KMS-11 (cell line): ENCODE data around the gene CCSAP.

Experiments
- H2AFZ ChIP-seq: fragments of 200-600 bp; sonication (generic); 2 replicates; pipeline ENCODE4 v1.6.1; 2016; ENCODE audit warnings: antibody characterized with exemption, mixed run types, low read depth
- H3K27ac ChIP-seq: fragments of 200-600 bp; sonication (generic); 2 replicates; pipeline ENCODE4 v1.6.1; 2016; ENCODE audit warnings: mild to moderate bottlenecking, mixed run types
- H3K27me3 ChIP-seq: fragments of 200-600 bp; sonication (generic); 2 replicates; pipeline ENCODE4 v1.6.1; 2017; ENCODE audit warnings: mild to moderate bottlenecking, low read depth, mixed run types, moderate library complexity; ENCODE audit not compliant: insufficient read depth
- H3K36me3 ChIP-seq: fragments of 200-600 bp; sonication (generic); 2 replicates; pipeline ENCODE4 v1.6.1; 2017; ENCODE audit warnings: mild to moderate bottlenecking, mixed run types; ENCODE audit not compliant: insufficient read depth
- H3K4me1 ChIP-seq: fragments of 200-600 bp; sonication (generic); 2 replicates; pipeline ENCODE4 v1.6.1; 2016; ENCODE audit warnings: mild to moderate bottlenecking, low read depth, mixed run types; ENCODE audit not compliant: poor library complexity, severe bottlenecking
- H3K4me2 ChIP-seq: fragments of 200-600 bp; sonication (generic); 2 replicates; pipeline ENCODE4 v1.7.0; 2016; ENCODE audit warnings: mild to moderate bottlenecking, mixed run types
- H3K4me3 ChIP-seq: fragments of 200-600 bp; sonication (generic); IDR thresholded peaks from 2 replicates; pipeline ENCODE4 v1.6.1; 2017; ENCODE audit warnings: low read depth, low read length, mixed read lengths; ENCODE audit not compliant: insufficient read depth
- H3K79me2 ChIP-seq: fragments of 200-600 bp; sonication (generic); 2 replicates; pipeline ENCODE4 v1.6.1; 2016; ENCODE audit warnings: low read depth, mixed run types; ENCODE audit not compliant: insufficient read depth
- H3K9ac ChIP-seq: fragments of 200-600 bp; sonication (generic); 2 replicates; pipeline ENCODE4 v1.6.1; 2016; ENCODE audit warnings: mild to moderate bottlenecking, mixed run types
- H4K20me1 ChIP-seq: fragments of 200-600 bp; sonication (generic); 2 replicates; pipeline ENCODE4 v1.6.1; 2016; ENCODE audit warnings: mild to moderate bottlenecking, mixed run types; ENCODE audit not compliant: insufficient read depth
- CTCF ChIP-seq: fragments of 200-600 bp; sonication (generic); conservative IDR thresholded peaks from 2 replicates; pipeline ENCODE4 v1.6.1; 2017; ENCODE audit warnings: low read depth, mild to moderate bottlenecking, antibody characterized with exemption, low read length, moderate library complexity, mixed read lengths

The CCSAP gene

DNA sequence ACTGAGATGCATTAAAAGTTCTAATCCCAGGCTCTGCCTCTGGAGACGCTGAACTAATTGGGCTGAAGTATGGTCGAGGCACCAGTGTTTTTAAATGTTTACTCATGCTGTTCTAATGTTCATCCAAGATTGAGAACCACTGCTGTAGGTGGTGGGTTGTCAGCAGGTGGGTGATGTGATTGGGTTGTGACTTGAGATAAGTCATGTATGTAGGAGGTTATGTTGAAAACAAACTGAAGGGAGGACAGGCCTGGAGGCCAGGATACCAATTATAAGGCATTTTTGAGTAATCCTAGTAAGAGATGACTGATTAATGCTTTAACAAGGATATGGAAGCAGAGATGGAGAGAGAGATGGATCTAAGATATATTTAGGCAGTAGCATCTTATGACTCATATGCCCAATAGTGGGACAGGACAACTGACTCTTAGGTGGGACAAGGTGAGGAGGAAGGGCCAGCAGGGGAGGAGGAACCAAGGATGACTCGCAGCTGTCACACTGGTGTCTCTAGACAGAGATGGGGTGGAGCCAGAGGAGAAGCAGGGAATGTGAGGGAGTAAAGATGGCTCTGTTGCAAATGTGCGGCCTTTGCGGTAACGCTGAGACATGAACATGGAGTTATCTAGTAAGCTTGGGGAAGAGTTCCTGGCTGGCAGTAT is 42.6 kb downstream of the CCSAP start:
- Histone ChIP-seq H3K4me3 (no peak overlapping the region), H3K36me3 (no peaks in the 10 kb centered on the region; the same call in 1 of the 2 replicates), H3K79me2 (no peaks in the 10 kb centered on the region), H3K4me2 (no peak overlapping the region), H3K4me1 (no peaks in the 10 kb centered on the region), H3K9ac (no peak overlapping the region), H3K27me3 (no peaks in the 10 kb centered on the region), H3K27ac (no peak overlapping the region), H2AFZ (no peak overlapping the region), H4K20me1 (no peaks in the 10 kb centered on the region)
- TF ChIP-seq CTCF = no peak

DNA sequence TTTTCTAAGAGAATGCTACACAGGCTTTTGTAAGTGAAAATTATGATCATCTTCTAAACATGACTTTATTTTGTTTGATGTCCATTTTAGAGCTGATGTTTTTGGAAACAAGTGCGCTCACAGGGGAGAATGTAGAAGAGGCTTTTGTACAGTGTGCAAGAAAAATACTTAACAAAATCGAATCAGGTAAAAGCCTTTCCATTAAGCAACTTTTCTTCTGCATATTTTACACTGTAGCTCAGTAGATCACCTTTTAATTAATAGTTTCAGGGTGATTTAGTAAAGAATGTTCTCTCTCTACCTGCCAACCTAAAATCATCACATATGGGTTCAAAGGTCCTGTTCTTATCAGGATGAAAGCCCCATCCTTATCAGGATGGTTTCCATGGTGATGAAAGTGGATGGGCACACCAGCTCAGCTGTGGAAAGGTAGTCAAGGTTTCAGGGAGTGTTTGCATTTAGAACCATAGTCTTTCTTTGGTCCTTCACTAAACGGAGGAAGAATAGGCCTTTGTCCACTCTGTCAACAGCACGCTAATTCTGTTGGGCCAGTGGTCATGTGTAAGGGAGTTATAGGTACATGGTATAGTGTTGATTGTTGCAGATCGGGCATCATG is 43.9 kb downstream of the CCSAP start:
- no peak overlapping the region for H3K4me3 ChIP-seq
- H3K27me3 ChIP-seq = no peaks in the 10 kb centered on the region
- H3K4me1 ChIP-seq = no peaks in the 10 kb centered on the region
- H3K9ac ChIP-seq = no peak overlapping the region
- no peak overlapping the region for H2AFZ ChIP-seq
- H3K36me3 ChIP-seq = no peaks in the 10 kb centered on the region; the same call in 1 of the 2 replicates
- H4K20me1 ChIP-seq = no peaks in the 10 kb centered on the region
- no peak for TF ChIP-seq CTCF
- H3K27ac ChIP-seq = no peak overlapping the region
- H3K4me2 ChIP-seq = no peak overlapping the region
- no peaks in the 10 kb centered on the region for H3K79me2 ChIP-seq

DNA sequence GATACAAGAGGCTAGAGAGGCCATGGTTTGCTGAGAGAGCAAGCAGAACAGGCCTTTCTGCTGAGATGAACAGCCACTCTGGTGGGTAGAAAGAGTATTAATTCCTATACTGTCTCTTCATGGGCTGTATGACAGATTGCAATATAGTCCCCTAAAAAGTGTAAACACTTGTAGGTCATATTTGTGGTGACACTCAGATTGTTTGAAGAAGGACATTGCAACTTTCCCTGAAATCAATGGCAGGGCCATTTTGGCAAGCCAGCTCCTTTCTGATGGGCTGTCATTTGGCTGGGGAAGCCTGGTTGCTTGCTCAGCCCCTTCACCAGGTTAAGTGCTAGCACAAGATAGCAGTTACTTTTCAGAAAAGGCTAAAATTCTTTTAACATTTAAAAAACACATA is 44.4 kb downstream of the CCSAP start:
- H3K4me3 ChIP-seq = no peak overlapping the region
- H3K79me2 ChIP-seq = no peaks in the 10 kb centered on the region
- H3K27ac ChIP-seq = no peak overlapping the region
- no peak for TF ChIP-seq CTCF
- no peaks in the 10 kb centered on the region for H4K20me1 ChIP-seq
- no peaks in the 10 kb centered on the region for H3K27me3 ChIP-seq
- no peaks in the 10 kb centered on the region; the same call in 1 of the 2 replicates for H3K36me3 ChIP-seq
- H2AFZ ChIP-seq = no peak overlapping the region
- H3K4me2 ChIP-seq = no peak overlapping the region
- no peak overlapping the region for H3K9ac ChIP-seq
- H3K4me1 ChIP-seq = no peaks in the 10 kb centered on the region

DNA sequence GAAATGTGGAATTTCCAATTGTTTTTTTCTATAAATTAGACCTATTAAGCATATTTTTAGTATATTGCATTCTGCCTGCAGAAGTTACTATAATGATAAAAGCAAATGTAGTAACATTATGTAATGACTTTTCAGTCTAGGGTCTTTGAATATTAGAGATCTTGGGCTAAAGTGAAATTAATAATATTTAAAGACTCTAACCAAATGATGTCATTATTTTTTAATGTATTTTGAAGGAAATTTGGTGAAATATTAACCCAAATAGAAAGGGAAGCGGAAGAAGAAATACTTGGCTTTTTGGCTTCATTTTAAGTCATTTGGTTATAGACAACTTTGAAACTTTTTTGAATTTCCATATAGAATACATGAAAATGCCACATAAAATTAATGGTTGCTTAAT is 45.1 kb downstream of the CCSAP start:
- no peak overlapping the region for H2AFZ ChIP-seq
- no peaks in the 10 kb centered on the region for H3K4me1 ChIP-seq
- H3K4me3 ChIP-seq = no peak overlapping the region
- H3K9ac ChIP-seq = no peak overlapping the region
- no peaks in the 10 kb centered on the region for H4K20me1 ChIP-seq
- no peaks in the 10 kb centered on the region for H3K36me3 ChIP-seq
- H3K27me3 ChIP-seq = no peaks in the 10 kb centered on the region
- TF ChIP-seq CTCF = no peak
- H3K79me2 ChIP-seq = no peaks in the 10 kb centered on the region
- H3K4me2 ChIP-seq = no peak overlapping the region
- H3K27ac ChIP-seq = no peak overlapping the region
